ENCODE results near the gene HPSE2.

GRCh38 chr10:98513704-98514103, 721.9 kb downstream of the HPSE2 start:
- no peak for TF ChIP-seq EZH2 (IDR thresholded peaks at IDR 0.05)
- TF ChIP-seq POLR2AphosphoS5 (IDR thresholded peaks at IDR 0.05; ENCODE audit: borderline replicate concordance, low read depth, low read length), result no peak
- TF ChIP-seq FOXP2 (optimal IDR thresholded peaks at IDR 0.05; ENCODE audit: control extremely low read depth, extremely low read length, insufficient read depth), result no peak
